ENCODE results near the gene SCPEP1.

Gene SCPEP1

GRCh38 chr17:57037411-57037810 is 59.5 kb downstream of the SCPEP1 start:
- H3K4me3 ChIP-seq (ENCODE audit: low read depth, low read length): no peak overlapping the region
- no peak for DNase-seq (ENCODE audit: low read depth)
- no peak for TF ChIP-seq CTCF (IDR thresholded peaks at IDR 0.05; ENCODE audit: low read depth, low read length, missing control alignments)

GRCh38 chr17:57038486-57038885 is 60.6 kb downstream of the SCPEP1 start:
- H3K4me3 ChIP-seq (ENCODE audit: low read depth, low read length): no peak overlapping the region
- DNase-seq (ENCODE audit: low read depth): no peak
- TF ChIP-seq CTCF (IDR thresholded peaks at IDR 0.05; ENCODE audit: low read depth, low read length, missing control alignments): no peak

DNA sequence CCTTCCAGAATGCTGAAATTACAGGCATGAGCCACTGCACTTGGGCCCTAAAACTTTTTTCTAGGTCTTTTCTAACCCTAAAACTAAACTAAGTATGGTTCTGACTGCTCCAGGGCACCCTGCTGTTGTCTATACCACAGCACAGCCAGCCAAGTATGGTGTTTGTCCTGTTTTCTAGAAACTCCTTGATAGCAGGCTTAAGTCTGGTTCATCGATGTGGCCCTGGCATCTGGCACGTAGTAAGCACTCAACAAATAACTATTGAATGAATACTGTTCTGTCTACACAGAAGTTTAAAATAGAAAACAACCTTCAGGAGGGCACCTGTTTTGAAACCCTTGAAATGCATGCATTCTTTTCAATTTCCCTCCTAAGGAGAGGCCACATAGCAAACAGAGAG is 62.6 kb downstream of the SCPEP1 start:
- TF ChIP-seq CTCF (IDR thresholded peaks at IDR 0.05; ENCODE audit: low read depth, low read length, missing control alignments): no peak
- no peak overlapping the region for H3K4me3 ChIP-seq (ENCODE audit: low read depth, low read length)
- no peak for DNase-seq (ENCODE audit: low read depth)

GRCh38 chr17:57043276-57043675 is 65.3 kb downstream of the SCPEP1 start:
- TF ChIP-seq CTCF (IDR thresholded peaks at IDR 0.05; ENCODE audit: low read depth, low read length, missing control alignments): no peak
- no peak for DNase-seq (ENCODE audit: low read depth)

GRCh38 chr17:57044976-57045867 is 67.3 kb downstream of the SCPEP1 start:
- TF ChIP-seq CTCF (IDR thresholded peaks at IDR 0.05; ENCODE audit: low read depth, low read length, missing control alignments): no peak
- no peak for DNase-seq (ENCODE audit: low read depth)
- no peak overlapping the region; the same call in 1 of the 2 replicates for H3K4me3 ChIP-seq (ENCODE audit: low read depth, low read length)

More at GRCh38 chr17:57043276-57043675, 65.3 kb downstream of the SCPEP1 start:
- no peak overlapping the region for H3K4me3 ChIP-seq (ENCODE audit: low read depth, low read length)

GRCh38 chr17:57045868-57046704 is 68.2 kb downstream of the SCPEP1 start:
- H3K4me3 ChIP-seq (ENCODE audit: low read depth, low read length): peak overlapping the region; percentile 25
- no peak for TF ChIP-seq CTCF (IDR thresholded peaks at IDR 0.05; ENCODE audit: low read depth, low read length, missing control alignments)
- DNase-seq (ENCODE audit: low read depth): no peak
